Amygdala (tissue), 56 donors: ENCODE data around the gene UFSP2.
"Not testable (repeated sequence)": the region's sequence is repeated elsewhere in the genome, so short reads cannot be mapped to it uniquely, and the experiment has no call there.

Experiments
- DNase-seq, 56 donors: peaks; one replicate each; lab custom pipeline; 2025; lab: John Stamatoyannopoulos, UW

UFSP2 gene

DNA sequence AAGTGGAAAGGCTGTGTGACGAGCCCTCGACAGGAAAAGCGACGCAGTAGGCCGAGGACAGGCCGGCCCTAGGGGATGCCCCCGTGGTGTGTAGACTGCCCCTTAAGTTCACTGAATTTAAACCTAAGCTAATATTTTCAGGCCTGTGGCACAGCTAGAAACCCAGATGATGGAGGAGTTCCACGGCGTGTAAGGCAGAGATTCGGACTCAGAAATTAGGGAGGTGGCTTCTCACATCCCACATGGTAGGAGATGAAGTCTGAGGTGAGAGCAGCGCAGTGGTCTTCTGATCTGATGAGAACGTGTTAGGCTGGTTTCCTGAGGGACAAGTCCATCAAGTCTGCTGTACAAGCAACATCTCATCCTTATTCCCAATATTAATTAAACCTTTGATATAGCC is 37.8 kb downstream of the UFSP2 start:
- DNase-seq: no peak

DNA sequence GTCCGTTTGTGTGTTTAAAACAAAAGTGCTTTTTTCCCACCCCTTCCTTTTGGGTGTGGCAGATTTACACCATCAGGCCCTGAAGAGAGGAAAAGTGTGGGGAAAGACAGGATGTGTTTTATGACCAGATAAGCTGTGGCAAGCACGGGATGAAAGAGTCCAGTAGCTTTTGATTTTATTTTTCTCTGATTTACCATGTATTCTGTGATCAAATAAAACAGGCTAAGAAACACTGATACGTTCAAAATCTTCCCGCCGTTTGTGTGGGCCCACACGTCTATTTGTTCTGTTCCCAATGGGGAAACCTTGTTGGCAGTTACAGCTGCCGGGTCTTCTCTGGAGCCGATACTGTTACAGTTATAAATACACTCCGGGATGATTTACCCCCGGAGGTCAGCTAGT is 40.8 kb downstream of the UFSP2 start:
- no peak for DNase-seq

DNA sequence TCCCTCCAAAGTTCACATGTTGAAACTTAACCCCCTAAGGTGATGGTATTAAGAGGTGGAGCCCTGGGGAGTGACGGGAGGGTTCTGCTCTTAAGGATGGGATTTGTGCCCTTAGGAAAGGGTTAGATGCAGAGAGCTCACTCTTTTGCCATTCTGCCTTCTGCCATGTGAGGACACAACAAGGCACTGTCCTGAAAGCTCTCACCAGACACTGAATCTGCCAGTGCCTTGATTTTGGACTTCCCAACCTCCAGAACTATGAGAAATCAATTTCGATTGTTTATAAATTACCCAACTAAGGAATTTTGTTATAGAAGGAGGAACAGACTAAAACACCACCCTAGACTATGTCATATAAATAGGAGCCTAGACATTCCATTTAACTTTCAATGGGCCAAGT is 41.7 kb downstream of the UFSP2 start:
- no peak for DNase-seq

DNA sequence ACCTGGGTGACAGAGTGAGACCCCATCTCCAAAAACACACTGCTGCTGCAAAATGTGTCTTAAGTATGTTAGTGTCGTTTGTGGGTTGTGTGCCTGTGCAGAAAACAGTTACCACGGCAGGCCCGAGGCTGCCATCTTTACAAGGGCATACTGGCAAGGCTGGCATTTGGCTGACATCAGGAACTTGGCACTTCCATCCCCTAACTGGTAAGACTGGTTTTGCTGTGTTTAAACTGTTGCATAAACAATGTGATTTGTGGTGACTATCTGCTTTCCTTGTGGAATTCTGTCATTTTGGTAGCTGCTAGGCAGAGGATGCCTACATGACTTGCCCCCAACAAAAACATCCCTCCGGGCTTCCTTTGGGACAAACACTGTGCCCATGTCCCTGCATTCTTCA is 42.3 kb downstream of the UFSP2 start:
- DNase-seq: no peak

DNA sequence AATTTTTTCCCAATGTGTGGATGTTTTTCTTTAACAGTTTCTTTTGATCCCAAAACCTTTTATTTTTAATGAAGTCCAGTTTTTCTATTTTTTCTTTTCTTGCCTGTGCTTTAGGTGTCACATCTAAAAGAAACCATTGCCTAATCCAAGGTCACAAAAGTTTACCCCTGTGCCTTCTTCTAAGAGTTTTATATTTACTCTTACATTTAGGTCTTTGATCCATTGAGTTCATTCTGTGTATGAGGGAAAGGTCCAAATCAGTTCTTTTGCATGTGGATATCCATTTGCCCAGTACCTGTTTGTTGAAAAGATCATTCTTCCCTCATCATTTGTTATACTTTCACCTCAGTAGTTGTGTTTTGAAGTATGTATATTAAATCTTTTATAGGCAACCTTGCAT is 43.0 kb downstream of the UFSP2 start:
- DNase-seq: no peak

DNA sequence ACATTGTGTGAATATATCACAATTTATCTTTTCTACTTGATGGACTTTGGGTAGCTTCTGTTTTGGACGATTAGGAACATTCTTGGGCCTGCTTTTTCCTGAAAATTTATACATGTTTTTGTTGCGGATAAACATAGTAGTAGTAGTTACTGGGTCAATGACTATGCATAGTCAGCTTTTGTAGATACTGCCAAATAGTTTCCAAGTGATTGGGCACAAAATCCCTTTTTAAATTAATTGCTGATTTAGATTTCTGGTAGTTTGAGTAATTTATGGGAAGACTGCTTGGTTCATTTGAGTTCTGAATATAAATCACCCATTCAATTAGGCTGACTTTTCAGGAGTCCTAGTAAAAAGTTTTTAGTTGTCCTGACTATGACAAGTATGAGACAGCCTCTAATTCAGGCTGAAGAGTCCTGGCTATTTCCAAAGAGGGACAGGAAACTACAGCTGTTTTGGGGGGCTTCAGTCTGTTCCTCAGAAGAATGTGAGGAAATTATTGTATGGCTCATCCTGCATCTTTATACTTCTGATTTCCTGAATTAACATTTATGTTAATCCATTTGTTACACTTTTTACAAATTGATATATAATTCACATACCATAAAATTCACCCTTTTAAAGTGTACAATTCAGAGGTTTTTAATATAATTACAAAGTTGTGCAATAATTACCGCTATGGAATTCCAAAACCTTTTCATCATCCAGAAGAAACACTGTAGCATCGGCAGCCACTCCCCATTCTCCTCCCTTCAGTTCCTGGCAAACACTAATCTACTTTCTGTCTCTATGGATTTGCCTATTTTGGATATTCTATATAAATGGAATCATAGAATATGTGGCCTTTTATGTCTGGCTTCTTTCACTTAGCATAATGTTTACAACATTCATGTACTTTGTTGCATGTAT is 44.2 kb downstream of the UFSP2 start:
- no peak for DNase-seq

DNA sequence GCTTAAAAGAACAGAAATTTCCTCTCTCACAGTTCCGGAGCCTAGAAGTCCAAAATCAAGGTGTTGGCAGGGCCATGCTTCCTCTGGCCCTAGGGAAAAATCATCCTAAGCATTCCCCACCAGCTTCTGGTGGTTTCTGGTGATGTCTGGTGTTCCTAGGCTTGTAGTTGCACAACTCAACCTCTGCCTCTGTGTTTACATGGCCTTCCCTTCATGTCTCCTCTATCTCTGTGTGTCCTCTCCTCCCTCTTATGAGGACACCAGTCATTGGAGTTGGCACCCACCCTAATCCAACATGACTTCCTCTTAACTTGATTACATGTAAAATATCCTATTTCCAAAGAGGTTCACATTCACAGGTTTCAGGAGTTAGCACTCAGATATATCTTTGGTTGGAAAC is 45.4 kb downstream of the UFSP2 start:
- no peak for DNase-seq

DNA sequence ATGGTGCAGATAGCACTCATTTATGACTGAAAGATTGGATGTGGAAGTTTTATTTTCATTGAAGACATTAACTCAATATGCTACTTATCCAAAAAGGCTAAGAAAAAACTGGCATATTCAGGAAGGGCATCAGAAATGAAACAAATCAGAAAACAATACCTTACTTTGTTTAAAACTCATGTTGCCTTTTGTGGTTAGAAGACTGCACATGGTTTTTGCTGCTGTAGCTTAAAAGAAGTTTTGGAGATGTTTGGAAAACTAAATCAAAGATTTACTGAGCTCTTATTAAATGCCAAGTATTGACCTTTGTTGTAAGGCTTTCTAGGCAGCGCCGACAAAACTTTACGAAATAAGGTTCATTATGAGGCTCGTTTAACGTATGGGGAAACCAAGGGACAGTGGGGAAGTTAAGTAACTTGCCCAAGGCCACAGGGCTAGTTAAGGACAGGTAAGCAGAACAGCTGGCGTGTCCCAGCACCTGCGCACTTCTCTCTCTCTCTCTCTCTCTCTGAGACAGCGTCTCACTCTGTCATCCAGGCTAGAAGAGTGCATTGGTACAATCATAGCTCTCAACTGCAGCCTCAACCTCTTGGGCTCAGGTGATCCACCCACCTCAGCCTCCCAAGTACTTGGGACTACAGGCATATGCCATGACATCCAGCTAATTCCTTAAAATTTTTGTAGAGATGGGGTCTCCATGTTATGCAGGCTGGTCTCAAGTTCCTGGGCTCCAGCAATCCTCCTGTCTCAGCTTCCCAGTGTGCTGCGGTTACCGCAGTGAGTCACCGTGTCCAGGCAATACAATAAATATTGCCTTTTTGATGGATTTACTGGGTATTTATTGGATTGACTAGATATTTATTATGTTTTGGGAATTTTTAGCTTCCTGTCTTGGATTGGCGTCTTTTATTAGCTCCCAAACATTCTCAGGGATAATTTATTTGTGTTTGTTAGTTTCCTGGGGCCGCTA is 46.2 kb downstream of the UFSP2 start:
- no peak for DNase-seq

DNA sequence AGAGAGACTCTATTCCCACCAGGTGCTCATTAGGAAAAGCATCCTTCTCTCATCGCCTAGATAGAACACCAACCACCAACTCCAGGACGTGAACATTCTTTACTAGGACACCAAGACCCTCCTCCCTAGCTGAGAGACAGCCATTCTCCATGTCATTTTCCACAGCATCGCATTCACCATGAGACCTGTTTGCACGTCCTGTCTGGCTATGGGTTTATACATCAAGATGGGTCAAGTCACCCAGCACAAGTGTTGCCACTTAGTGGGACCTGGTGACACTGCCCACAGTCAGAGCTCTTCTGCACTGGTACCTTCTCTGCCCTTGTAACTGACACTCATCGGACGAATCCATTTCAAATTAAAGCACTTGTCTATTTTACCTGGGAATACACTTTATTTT is 47.5 kb downstream of the UFSP2 start:
- no peak for DNase-seq

DNA sequence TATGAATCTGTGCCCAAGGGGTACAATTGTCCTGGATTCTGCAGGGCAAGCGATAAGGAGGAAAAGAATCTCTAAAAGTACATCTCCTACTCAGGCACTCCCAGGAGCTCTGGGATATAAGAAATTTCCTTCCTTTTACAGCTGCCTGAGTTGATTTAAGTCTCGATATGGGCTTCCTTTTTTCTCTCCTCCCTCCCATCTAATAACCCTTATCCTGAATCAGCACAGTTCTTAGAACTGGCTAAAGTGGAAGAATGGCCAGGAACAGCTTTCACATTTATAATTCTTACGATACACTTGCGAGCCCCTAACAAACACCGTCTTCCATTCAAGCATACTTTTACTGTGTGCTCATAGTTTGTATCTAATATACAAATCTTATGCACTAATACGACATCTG is 51.2 kb downstream of the UFSP2 start:
- DNase-seq: no peak

DNA sequence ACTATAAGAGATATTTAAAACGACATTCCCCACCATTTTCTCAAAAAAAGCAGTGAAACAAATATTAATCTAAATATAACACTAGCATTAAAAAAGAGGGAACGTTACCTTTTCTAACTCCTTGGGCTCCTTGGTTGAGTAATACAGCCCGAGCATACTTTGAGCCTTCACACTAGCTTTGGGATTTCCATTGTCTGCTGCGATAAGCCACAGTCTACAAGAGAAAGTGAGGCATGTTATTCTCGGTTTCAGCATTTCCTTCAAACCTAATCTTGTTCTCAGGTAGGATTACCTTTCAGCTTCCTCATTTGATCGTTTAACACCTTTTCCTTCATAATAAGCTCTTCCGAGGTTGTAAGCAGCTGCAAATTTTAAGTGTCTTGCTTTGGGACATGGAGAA is 51.7 kb downstream of the UFSP2 start:
- DNase-seq: no peak

DNA sequence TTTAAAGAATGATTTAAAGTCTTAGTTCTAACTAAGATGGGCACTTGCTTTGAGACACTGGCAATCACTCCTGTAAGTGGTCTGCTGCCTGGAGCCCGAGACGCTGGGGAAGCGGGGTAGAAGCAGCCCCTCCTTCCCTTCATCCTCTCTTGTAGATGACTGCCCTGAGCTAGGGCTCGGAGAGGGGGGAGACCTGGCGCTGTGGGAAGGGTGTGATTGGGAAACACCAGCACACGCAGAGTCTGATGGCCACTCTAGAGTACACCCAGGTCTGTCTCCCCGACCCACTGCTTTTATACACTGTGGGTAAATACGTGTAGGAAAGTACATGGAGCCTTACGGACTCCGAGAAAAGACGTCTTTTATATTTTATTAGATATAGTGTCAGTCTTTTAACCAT is 54.1 kb downstream of the UFSP2 start:
- DNase-seq: no peak

DNA sequence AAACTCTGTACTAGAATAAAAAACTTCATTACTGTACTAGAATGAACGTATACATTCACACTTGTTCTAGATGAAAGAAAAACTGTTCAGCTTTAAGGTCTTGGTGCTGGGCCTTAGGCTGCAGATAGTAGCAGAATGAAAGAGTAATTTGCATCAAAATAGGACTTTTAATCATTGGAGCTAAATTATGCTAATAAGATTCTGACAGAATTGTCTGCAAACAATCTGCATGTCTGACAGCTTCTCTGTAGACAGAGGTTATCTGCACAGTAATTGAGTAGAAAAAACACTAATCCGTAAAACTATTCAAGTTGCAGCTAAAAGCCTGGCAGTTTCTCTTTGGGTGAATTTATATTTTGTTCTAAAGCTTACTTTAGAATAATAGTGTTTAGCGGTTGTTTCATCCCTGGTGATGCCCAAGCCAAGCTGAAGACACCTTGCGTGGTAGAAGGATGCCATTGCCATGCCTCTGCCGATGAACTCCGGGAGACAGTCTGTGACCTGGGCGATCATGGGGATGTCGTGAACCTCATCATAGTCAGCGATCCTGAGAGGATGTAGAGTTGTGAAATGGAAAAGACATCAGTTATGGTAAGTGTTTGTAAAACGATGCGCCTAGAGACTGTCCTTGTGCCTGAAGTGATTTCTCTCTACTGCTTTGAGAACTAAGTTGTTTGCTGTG is 55.4 kb downstream of the UFSP2 start:
- no peak for DNase-seq

DNA sequence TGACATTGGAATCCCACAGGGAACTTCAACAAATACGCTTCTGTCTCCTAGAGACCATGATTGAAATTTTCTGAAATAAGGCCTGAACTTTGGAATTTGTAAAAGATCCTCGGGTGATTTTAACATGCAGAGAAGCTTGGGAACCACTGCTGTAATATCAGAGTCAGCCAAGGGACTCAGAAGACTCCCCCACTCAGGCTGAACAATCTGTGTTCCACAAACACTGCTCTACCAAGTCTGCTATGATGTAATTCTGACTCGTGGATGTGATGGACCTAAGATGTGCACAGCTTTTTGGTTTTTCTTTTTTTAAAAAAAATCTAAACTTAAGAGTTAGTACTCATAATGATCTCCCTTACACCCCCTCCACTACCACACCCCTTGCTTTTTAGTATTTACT is 56.0 kb downstream of the UFSP2 start:
- DNase-seq: no peak

DNA sequence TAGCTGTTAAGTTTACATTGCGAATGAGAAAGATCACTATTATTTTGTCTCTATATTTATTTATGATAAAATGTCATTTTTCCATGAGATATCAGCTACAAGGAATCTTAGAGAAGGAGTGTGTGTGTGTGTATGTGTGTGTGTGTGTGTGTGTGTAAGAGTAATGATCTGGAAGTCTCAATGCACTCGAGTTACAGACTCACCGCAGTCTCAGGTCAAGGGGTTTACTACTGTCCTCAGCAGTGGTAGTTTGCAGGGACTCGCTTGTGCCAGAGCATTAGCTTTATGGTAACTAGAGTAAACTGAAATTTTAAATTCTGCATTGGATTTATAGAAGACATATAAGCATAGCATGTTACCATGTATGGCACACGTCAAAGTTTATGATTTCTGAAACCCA is 60.9 kb downstream of the UFSP2 start:
- DNase-seq: no peak

DNA sequence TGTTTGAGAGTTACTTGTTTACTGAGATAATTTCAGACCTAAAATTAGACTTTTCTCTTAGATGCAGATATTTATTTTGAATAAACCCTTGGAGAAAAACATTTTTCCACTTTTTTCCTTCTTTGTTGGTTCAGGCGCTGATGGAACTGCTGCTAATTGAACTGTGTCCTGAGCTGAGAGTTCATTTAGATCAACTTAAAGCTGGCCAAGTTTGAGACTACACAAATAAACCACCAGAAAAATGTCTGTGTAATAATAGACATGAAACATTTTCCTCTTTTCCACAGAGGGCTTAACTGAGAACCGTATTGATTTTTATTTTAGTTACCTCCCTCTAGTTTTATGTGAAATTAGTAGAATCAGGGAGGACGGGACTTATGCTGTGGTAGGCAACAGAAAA is 62.5 kb downstream of the UFSP2 start:
- no peak for DNase-seq

DNA sequence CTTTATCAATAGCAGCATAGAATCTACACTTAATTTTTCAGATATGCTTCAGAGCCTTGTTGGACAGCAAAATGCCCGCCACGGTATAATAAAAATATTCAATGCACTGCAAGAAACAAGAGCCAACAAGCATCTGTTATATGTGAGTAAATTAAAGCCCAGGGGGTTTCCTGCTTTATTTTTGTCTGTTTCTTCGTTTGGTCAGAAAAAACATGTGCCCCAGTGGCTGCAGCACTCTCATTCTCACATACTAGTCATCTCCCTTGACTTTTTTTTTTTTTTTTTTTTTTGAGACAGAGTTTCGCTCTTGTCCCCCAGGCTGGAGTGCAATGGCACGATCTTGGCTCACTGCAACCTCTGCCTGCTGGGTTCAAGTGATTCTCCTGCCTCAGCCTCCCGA is 63.2 kb downstream of the UFSP2 start:
- DNase-seq: not testable (repeated sequence)

DNA sequence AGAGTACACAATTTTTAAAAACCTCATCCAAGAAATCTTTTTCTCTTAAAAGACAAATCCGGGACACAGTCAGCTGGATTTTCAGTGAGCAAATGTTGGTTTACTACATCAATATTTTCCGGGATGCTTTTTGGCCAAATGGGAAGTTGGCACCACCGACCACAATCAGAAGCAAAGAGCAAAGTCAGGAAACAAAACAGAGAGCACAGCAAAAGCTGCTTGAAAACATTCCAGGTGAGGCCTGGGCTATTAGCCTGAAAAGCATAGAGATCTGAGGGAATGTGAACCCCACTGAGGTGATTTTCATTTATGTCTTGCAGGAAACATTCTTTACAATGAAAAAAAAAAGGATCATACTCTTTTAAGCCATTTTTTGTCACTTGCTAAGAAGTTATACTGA is 63.9 kb downstream of the UFSP2 start:
- no peak for DNase-seq

DNA sequence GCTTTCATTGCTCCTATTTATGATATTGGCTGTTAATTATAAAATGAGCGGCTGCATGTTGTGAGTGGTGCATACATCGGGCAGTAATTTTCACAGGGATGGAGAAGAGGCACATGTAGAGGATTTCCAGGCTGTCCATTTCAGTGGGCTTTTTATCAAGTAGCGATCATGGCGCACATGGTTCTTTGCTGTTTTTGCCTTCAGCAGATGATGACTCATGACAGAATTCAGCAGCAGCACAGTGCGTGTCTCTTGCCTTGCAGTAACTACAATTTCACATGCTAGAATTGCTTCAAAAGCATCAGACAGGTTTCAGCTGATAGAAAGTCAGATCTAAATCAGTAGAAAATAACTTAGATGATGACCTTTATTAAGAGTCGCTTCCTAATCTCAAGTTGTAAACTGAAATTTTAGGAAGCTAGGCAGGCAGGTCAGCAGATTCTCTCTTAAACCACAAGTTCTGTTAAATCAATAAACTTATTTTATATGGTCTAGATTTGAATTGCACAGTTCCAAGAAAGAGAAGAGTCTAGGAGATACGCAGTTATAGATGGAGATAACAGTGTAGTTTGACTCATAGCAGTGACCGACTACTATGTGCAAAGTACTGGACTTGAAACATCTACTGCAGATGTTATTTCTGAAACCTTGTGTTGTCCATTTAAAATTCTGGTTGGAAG is 65.9 kb downstream of the UFSP2 start:
- no peak for DNase-seq

DNA sequence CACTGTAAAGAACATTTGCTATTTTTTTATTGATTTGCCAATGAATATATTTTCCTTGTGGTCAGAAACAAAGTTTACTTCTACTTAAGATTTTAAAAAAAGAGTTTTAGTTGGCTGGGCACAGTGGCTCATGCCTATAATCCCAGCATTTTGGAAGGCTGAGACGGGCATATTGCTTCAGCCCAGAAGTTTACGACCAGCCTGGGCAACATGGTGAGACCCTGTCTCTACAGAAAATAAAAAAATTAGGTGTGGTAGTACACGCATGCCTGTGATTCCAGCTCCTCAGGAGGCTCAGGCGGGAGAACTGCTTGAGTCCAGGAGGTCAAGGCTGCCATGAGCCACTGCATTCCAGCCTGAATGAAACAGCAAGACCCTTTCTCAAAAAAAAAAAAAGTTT is 66.8 kb downstream of the UFSP2 start:
- no peak for DNase-seq
